Panc1 (cell line): Measurements from ENCODE around the gene SOX11.

Source experiments
- CTCF ChIP-seq: fragments of 450-650 bp; IDR thresholded peaks from 2 replicates; pipeline ENCODE4 v1.5.1; 2017; ENCODE audit warnings: mild to moderate bottlenecking
- POLR2AphosphoS5 ChIP-seq: IDR thresholded peaks from 2 replicates; pipeline ENCODE4 v1.6.1; 2012; ENCODE audit warnings: mild to moderate bottlenecking, low read depth, low read length, moderate library complexity
- REST ChIP-seq, 2 experiments: IDR thresholded peaks; 2 replicates each; pipeline ENCODE4 v1.6.1; 2011 to 2012; ENCODE audit warnings: low read depth in 2 of 2, control low read depth in 1 of 2, low read length in 1 of 2, mild to moderate bottlenecking in 1 of 2, moderate library complexity in 1 of 2; ENCODE audit not compliant: insufficient read depth in 1 of 2
- SIN3A ChIP-seq: IDR thresholded peaks from 2 replicates; pipeline ENCODE4 v1.6.1; 2012; ENCODE audit warnings: low read depth, mild to moderate bottlenecking, low read length, moderate library complexity, borderline replicate concordance; ENCODE audit not compliant: insufficient read depth

- TF ChIP-seq CTCF, result no peak
- no peak for TF ChIP-seq REST (IDR thresholded peaks at IDR 0.05; ENCODE audit: insufficient read depth in 1 of 2, low read depth in 2 of 2, low read length in 1 of 2)
- TF ChIP-seq POLR2AphosphoS5, result no peak
- TF ChIP-seq SIN3A, result no peak
Observed at GRCh38 chr2:5723791-5724735, 31.9 kb downstream of the SOX11 start.
